HL-60/S4 treated with retinoic acid at 250 ng/mL for 4 days and 3 days (cell line): ENCODE data around the gene KIR2DL3.

Source experiments
- in situ Hi-C: fragments of 300-500 bp; cut with MboI; formaldehyde crosslinking; loops from 2 replicates; pipeline ENCODE4 v1.7.0; 2022; ENCODE audit warnings: low sequenced_read_pairs

KIR2DL3 gene

GRCh38 chr19:54791476-54791875 lies 53.2 kb downstream of the KIR2DL3 start:
- in situ Hi-C loops = no loop called here

- in situ Hi-C loops = no loop called here
These were observed 54.5 kb downstream of the KIR2DL3 start for GRCh38 chr19:54792814-54793213.

- in situ Hi-C loops = no loop called here
These were observed 57.4 kb downstream of the KIR2DL3 start for GRCh38 chr19:54795758-54796157.
